DMS53 treated with DMSO at 0.1 percent for 48 hours (cell line): ENCODE measurements around the gene RNF121.

Experiments
- DNase-seq: peaks from one replicate; lab custom pipeline; 2025; ENCODE audit not compliant: unreplicated experiment; lab: John Stamatoyannopoulos, UW

The RNF121 gene

GRCh38 chr11:71934213-71934612, 5.4 kb downstream of the RNF121 start:
- no peak for DNase-seq

- no peak for DNase-seq
These were observed 6.6 kb downstream of the RNF121 start for GRCh38 chr11:71935338-71935925.

GRCh38 chr11:71936825-71937224, 8.0 kb downstream of the RNF121 start:
- no peak for DNase-seq

- no peak for DNase-seq
These were observed 9.0 kb downstream of the RNF121 start for GRCh38 chr11:71937826-71938225.

GRCh38 chr11:71940561-71941219, 11.8 kb downstream of the RNF121 start:
- no peak for DNase-seq

GRCh38 chr11:71946144-71946571, 17.3 kb downstream of the RNF121 start:
- DNase-seq = no peak

GRCh38 chr11:71947498-71947897, 18.7 kb downstream of the RNF121 start:
- DNase-seq = no peak

GRCh38 chr11:71948314-71949027, 19.6 kb downstream of the RNF121 start:
- DNase-seq = no peak

- no peak for DNase-seq
These were observed 20.2 kb downstream of the RNF121 start for GRCh38 chr11:71949034-71949433.

GRCh38 chr11:71951741-71952310, 23.0 kb downstream of the RNF121 start:
- DNase-seq = no peak

- no peak for DNase-seq
These were observed 27.1 kb downstream of the RNF121 start for GRCh38 chr11:71955898-71956456.

GRCh38 chr11:71962428-71963038, 33.7 kb downstream of the RNF121 start:
- no peak for DNase-seq

GRCh38 chr11:71963468-71963867, 34.6 kb downstream of the RNF121 start:
- DNase-seq = no peak

GRCh38 chr11:71964641-71965040, 35.8 kb downstream of the RNF121 start:
- no peak for DNase-seq

- DNase-seq = no peak
These were observed 42.8 kb downstream of the RNF121 start for GRCh38 chr11:71971680-71972079.

GRCh38 chr11:71976551-71976950, 47.7 kb downstream of the RNF121 start:
- no peak for DNase-seq

- DNase-seq = no peak
These were observed 48.2 kb downstream of the RNF121 start for GRCh38 chr11:71977090-71977489.

- peak; percentile 59 for DNase-seq
These were observed 49.0 kb downstream of the RNF121 start for GRCh38 chr11:71977743-71978418.

- no peak for DNase-seq
These were observed 50.2 kb downstream of the RNF121 start for GRCh38 chr11:71979094-71979493.

- DNase-seq = no peak
These were observed 50.8 kb downstream of the RNF121 start for GRCh38 chr11:71979602-71980001.

GRCh38 chr11:71986131-71986530, 57.3 kb downstream of the RNF121 start:
- DNase-seq = no peak
